TTC549 (cell line): ENCODE results near the gene ELL2.
"Not testable (repeated sequence)": the region's sequence is repeated elsewhere in the genome, so short reads cannot be mapped to it uniquely, and the experiment has no call there.

Source experiments
- FAIRE-seq: peaks from 2 replicates; lab custom pipeline; 2012; peaks lifted over from hg19 to GRCh38; lab: Jason Lieb, UNC

The ELL2 gene

DNA sequence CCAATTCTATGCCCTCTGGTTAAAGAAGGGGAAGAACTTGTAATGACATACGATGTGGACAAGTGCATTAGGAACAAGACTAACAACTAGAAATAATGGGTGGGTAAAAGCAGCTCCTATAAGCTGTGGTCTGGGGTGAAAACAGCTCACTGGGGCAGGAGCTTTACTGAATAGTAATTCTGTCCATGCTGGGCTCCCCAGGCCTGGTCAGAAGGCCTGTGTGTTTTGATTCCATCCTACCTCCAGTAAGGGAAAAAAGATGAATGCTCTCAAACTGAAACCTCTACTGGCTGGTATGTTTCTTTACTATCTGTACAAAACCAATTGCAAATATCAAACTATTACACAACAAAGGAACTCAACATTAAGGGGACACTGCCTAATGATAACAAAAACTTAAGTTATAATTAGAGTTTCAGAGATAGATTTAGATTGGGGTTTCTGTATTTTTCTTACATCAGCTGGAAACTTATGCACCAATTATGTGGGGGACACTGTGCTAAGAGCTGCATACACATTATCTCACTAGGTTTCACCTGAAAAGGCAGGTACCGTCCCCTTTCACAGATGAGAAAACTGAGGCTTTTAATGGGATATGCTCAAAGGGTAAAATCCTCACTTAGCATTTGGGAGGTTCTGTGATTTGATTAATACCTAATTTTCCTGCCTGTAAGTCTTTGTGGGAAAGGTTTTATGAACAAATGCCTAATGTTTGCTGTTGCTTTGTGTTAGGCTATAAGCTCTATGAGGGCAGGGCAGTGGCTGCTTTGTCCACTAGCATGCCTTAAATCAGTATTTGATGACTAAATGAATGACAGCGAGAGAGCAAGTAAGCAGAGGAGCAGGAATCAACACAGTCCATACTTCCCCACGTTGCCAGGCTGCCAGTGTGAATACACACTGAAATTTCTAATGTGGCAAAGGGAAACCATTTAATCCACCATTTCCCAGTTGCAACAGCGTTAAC, 53.6 kb downstream of the ELL2 start:
- FAIRE-seq, result no peak

- FAIRE-seq, result no peak
These were observed 54.5 kb downstream of the ELL2 start for GRCh38 chr5:95907067-95907705.

GRCh38 chr5:95906398-95906797, 55.3 kb downstream of the ELL2 start:
- not testable (repeated sequence) for FAIRE-seq

DNA sequence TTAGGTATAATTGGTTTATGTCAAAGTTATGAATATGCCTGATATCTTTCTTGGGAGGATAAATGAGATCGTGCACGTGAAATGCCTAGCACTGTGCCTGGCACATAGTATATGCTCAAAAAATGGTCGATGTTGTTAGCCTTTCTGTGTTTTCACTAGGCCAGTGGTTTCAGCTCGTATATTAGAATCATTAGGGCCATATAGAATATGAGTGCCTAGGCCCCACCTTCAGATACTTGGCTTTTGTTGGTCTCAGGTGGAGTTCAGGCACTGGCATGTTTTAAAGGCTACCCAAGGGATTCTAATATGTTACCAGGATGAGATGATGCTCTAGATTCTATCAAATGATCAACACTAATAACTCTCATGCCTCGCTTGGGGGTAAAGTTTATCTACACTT, 56.8 kb downstream of the ELL2 start:
- FAIRE-seq, result no peak

GRCh38 chr5:95903838-95904237, 57.8 kb downstream of the ELL2 start:
- no peak for FAIRE-seq

DNA sequence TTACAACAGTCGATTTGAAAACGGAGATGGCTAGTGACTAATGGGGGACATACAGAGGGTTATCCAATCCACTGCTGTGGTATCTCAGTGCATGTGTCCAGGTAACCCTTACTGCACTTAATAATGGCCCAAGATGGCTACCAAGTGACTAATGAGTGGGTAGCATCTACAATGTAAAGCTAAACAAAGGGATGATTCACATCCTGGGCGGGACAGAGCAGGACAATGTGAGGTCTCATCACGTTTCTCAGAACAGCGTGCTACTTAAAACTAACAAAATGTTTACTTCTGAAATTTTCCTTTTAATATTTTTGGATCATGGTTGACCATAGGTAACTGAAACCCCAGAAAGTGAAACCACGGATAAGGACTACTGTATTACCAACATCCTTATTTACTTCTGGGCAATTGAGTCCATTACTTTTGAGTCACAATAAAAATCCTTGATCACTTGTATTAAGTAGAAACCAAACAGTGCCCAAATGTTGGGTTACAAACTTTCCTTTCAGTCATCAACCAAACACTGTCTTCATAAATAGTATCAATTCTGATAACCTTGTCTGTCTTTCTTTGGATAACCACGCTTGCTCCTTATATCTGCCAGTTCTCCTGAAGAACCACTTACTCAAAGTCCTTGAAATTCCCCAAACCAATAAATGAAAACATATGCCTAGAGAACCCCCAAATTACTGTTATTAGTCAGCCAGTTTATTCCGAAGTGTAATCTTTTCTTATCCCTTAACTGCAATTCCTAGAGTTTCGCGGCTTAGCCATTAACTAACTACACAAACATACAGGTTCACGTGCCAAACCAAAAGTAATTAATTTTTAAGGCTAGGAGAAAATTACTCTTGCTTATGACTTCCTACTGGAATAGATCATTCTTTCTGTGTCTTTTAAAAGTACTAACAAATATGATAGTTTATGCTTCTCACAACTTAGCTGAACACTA, 59.7 kb downstream of the ELL2 start:
- no peak for FAIRE-seq

DNA sequence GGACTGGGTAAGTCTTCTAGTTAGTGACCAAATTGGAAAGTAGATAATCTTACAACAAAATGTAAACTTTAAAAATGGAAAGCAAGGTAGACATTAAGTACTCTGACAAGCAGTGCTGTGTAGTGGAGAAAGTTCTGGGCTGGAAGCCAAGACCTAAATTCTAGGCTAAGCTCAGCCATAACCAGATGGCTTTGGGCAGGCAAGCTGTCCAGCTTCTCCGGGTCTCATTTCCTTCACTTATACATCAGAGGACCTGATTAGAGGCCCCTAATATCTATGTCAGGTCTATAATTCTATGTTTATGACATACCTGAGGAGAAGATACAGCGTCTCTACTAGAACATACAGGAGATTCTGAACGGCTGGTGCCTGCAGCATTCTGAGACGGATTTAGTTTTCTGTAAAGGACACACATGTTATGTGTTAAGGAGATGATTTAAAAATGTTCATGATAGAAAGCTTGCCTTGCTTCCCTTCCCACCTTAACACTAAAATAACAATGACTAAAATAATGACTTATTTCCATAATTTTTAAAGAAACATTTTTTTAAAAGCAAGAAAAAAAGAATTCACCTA, 61.2 kb downstream of the ELL2 start:
- FAIRE-seq, result no peak

GRCh38 chr5:95899829-95900228, 61.8 kb downstream of the ELL2 start:
- no peak for FAIRE-seq

GRCh38 chr5:95899006-95899405, 62.6 kb downstream of the ELL2 start:
- FAIRE-seq, result no peak

- FAIRE-seq, result no peak
These were observed 65.9 kb downstream of the ELL2 start for GRCh38 chr5:95895771-95896170.

- FAIRE-seq, result no peak
These were observed 66.4 kb downstream of the ELL2 start for GRCh38 chr5:95895251-95895650.

DNA sequence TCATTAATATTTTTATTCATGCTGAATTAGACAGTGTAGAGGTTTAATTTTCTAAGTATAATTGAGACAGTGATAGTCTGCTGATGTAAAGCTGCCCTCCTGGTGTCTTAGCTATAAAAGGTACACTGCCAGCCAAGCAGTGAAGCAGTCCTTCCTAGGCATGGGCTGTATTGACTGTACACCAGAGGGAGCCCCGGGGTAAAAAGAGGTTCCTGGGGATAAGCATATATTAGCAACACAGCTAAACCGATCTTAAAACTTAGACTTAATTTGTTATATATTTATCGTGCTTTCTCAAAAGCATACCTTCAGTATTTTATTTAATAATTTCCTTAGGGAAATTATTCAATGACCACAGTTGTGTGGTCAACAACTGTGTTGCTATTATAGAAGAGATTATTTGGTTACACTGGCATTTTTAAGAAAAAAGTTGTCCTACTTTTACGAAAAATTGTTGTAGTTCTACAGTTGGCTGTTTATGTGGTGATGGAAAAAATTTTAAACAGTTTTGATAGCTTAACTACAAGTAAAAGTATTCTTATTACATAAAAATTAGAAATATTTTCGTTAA, 68.8 kb downstream of the ELL2 start:
- peak; percentile 13 for FAIRE-seq

- no peak for FAIRE-seq
These were observed 70.2 kb downstream of the ELL2 start for GRCh38 chr5:95891499-95891898.

DNA sequence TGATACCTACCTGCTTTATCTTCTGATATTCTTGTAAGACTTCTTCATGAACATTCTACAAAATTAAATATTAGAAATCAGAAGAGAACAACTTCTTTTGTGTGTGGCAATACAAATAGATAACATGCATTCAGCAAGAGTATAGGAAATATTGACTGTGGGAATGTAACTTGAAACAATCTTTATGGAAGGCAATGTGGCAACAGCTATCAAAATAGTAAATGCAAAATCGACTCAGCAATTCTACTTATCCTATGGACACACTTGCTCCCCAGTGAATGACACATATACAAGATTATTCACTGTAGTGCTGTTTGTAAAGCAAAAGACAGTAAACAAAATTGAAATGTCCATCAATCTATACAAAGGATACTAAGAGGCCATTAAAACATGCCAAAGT, 72.6 kb downstream of the ELL2 start:
- FAIRE-seq, result no peak

GRCh38 chr5:95887977-95888376, 73.7 kb downstream of the ELL2 start:
- no peak for FAIRE-seq

DNA sequence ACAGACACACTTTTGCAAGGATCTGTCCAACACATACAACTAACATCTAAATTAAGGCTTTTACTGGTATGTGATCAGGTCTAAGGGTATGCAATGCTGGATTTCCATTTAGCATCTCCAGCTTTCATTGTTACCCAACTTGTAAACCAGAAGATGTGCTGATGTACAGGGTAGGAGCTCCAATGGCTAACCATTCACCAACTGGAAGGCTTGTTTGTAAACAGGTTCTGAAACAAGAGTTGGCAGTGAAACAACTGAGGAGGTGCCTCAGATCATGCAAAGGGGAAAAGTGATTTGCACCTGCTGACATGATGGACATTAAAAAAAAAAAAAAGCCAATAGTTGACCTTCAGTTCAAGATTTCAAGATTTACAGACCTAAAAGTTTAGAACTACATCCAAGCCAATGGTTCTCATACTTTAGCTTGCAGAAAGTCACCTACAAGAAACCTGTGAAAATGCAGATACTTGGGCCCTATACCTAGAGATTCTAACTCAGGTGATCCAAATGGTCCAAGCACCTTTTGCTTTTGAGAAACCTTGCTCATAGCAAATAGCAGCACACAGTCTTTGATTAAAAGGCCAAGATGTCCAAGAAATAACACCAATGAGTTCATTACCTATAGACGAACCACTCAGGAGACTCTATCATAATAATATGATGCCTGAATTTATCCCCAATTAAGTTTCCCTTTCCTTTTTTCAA, 75.2 kb downstream of the ELL2 start:
- FAIRE-seq, result no peak

DNA sequence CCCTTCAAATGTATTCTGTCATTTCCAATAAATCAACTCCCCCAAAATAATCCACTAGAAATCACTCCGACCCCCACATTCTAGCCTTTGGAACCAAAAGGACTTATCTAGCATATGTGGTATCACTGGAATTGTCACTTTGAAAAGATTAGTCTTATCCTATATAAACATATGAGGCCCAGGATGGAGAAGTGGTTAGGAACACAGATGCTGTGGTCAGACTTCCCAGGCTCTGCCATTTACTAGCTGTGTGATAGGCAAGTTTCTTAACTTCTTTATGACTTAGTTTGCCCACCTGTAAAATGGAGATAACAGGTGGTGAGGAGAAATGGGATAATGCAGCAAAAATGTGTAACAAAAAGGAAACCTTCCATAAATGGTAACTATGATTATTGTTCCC, 77.1 kb downstream of the ELL2 start:
- FAIRE-seq, result no peak

DNA sequence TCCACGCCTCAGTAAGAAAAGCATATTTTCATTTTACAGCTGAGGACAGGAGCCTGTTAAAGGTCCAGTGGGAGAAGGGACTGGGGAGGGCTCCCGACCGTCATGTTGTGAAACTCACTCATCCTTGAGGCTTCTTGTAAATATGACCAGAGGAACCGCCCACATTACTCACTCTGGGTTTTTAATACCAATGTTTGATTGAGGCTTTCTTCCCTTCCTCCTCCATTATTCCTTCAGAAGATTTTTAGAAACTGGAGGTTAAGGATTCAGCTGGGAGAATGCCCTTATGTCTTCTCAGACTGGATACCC, 77.7 kb downstream of the ELL2 start:
- FAIRE-seq, result no peak

DNA sequence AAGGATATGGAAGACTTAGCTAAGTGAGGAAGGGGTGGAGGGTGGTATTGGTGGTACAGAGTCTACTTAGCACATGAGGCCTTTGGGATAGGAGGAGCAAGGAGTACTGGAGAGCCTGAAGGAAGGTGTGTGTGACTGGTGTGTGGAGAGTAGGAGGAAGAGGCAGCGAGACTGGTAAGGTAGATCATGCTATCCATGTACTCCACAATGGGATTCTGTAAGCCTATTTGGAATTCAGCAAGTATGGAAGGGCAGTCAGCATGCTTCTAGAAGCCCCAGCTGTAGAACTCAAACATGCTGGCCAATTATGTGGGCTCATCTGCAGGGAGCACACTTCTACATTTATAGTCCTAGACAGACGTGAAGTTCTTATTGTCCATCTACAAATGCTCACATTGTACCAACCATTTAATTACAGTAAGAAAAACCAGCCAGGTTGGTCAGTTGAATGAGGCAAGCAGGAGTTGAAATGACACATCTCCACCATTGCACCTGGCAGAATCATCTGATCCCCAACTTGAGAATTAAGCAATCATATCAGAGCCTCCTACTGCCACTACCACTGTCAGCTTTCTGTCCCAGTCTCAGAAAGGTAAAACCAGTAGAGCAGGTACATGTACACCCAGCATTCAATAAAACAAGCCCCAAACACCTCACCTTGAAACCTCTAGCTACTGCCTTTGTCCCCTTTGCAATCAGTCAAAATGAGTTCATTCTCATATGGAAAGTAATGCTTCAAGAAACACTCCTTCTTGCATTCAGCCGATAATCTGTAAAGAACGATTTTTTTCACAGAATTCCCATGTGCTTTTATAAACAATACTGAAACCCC, 78.2 kb downstream of the ELL2 start:
- FAIRE-seq, result no peak

- no peak for FAIRE-seq
These were observed 79.8 kb downstream of the ELL2 start for GRCh38 chr5:95881833-95882232.
